GM12878 (cell line): Measurements from ENCODE around the gene PLEKHA5. TPM values are rescaled to one million over a fixed set of nuclear protein-coding genes. Genes with fewer than 3 reads are reported as not detected.

Experiments
- ATAC-seq: fragments of 200-7000 bp; cut with Tn5 transposase; 3 replicates; pipeline ENCODE4 v1.9.1; 2020; ENCODE audit warnings: mild to moderate bottlenecking, moderate library complexity
- BruUV-seq: library from RNA; stranded (reverse); fragments of 400-500 nt; replicated peaks from 2 replicates; lab custom pipeline; 2021; lab: Mats Ljungman, UMichigan
- CTCF ChIA-PET: fragments of 300-600 bp; sonication (Branson Sonifier 250); formaldehyde crosslinking; extraction: SDS; loops from one replicate; lab custom pipeline; 2021; ENCODE audit warnings: inconsistent platforms; lab: Yijun Ruan, JAX
- POLR2A ChIA-PET: fragments of 350-600 bp; formaldehyde crosslinking; extraction: SDS; loops from one replicate; lab custom pipeline; 2021; ENCODE audit warnings: inconsistent platforms; lab: Charles Lee
- RAD21 ChIA-PET: fragments of 300-600 bp; sonication (Branson Sonifier 250); formaldehyde crosslinking; loops from one replicate; lab custom pipeline; 2023; ENCODE audit warnings: antibody characterized with exemption; ENCODE audit not compliant: unreplicated experiment; lab: Charles Lee
- SMC1A ChIA-PET: fragments of 300-600 bp; sonication (Branson Sonifier 250); formaldehyde crosslinking; loops from one replicate; lab custom pipeline; 2023; ENCODE audit not compliant: unreplicated experiment, uncharacterized antibody; lab: Charles Lee
- DNase-seq: peaks from one replicate; pipeline ENCODE4 v3.0.0-alpha.2; 2011; ENCODE audit warnings: low read depth, low spot score
- FAIRE-seq: peaks from 3 replicates; lab custom pipeline; 2011; peaks lifted over from hg19 to GRCh38; lab: Jason Lieb, UNC
- H2AFZ ChIP-seq: 2 replicates; pipeline ENCODE4 v1.6.0; 2011; ENCODE audit warnings: low read depth, low read length, control low read depth; ENCODE audit not compliant: control insufficient read depth
- H3K27ac ChIP-seq: 2 replicates; pipeline ENCODE4 v1.5.1; 2011; ENCODE audit warnings: control low read depth; ENCODE audit not compliant: control insufficient read depth, insufficient read depth
- H3K27me3 ChIP-seq, 2 experiments: replicated peaks in 1 of 2; 2 replicates each; pipeline versions ENCODE4 v1.6.0 to v1.6.1; 2011; ENCODE audit warnings: low read length in 1 of 2; ENCODE audit not compliant: control insufficient read depth in 2 of 2, insufficient read depth in 2 of 2
- H3K36me3 ChIP-seq, 2 experiments: 2 replicates each; pipeline ENCODE4 v1.5.1; 2011; ENCODE audit warnings: low read length in 1 of 2; ENCODE audit not compliant: control insufficient read depth in 2 of 2, insufficient read depth in 2 of 2
- H3K4me1 ChIP-seq: 2 replicates; pipeline ENCODE4 v1.6.1; 2011; ENCODE audit warnings: mild to moderate bottlenecking, low read length, moderate library complexity, mixed read lengths; ENCODE audit not compliant: control insufficient read depth, insufficient read depth
- H3K4me2 ChIP-seq: 2 replicates; pipeline ENCODE4 v1.6.0; 2011; ENCODE audit warnings: control low read depth; ENCODE audit not compliant: control insufficient read depth, insufficient read depth
- H3K4me3 ChIP-seq: fragments of 200-600 bp; sonication (generic); 2 replicates; pipeline ENCODE4 v1.5.1; 2016
- H3K79me2 ChIP-seq: 2 replicates; pipeline ENCODE4 v1.6.0; 2011; ENCODE audit warnings: low read length; ENCODE audit not compliant: control insufficient read depth, insufficient read depth
- H3K9ac ChIP-seq: 2 replicates; pipeline ENCODE4 v1.8.0; 2011; ENCODE audit warnings: low read length, control low read depth, mixed read lengths; ENCODE audit not compliant: control insufficient read depth, insufficient read depth
- H3K9me3 ChIP-seq: replicated peaks from 3 replicates; pipeline ENCODE4 v1.5.1; 2011; ENCODE audit warnings: mild to moderate bottlenecking, low read length; ENCODE audit not compliant: control insufficient read depth, insufficient read depth
- H4K20me1 ChIP-seq: 2 replicates; pipeline ENCODE4 v1.6.0; 2011; ENCODE audit not compliant: control insufficient read depth, insufficient read depth
- ASH2L ChIP-seq: fragments of 300-600, 200-600 bp; sonication (generic); IDR thresholded peaks from 2 replicates; pipeline ENCODE4 v1.6.1; 2017; ENCODE audit warnings: low read depth, mild to moderate bottlenecking, borderline replicate concordance
- FOS ChIP-seq: IDR thresholded peaks from 3 replicates; pipeline ENCODE4 v1.6.1; 2011; ENCODE audit warnings: borderline replicate concordance; ENCODE audit not compliant: insufficient read length; ENCODE audit errors: extremely low read depth
- PAX8 ChIP-seq: fragments of 450-650 bp; IDR thresholded peaks from 2 replicates; pipeline ENCODE4 v1.6.1; 2017; ENCODE audit warnings: mild to moderate bottlenecking, moderate library complexity
- RBBP5 ChIP-seq: fragments of 200-600 bp; sonication (generic); conservative IDR thresholded peaks from 2 replicates; pipeline ENCODE4 v1.6.1; 2016
- REST ChIP-seq: IDR thresholded peaks from 2 replicates; pipeline ENCODE4 v1.6.1; 2012; ENCODE audit warnings: mild to moderate bottlenecking, low read depth, low read length
- SRF ChIP-seq, 2 experiments: IDR thresholded peaks; 2 replicates each; pipeline ENCODE4 v1.6.1; 2011; ENCODE audit warnings: low read depth in 2 of 2, low read length in 2 of 2, mild to moderate bottlenecking in 1 of 2, moderate library complexity in 1 of 2
- ZNF24 ChIP-seq: fragments of 450-650 bp; IDR thresholded peaks from 2 replicates; pipeline ENCODE4 v1.6.1; 2017; ENCODE audit warnings: antibody characterized with exemption, mild to moderate bottlenecking
- in situ Hi-C: fragments of 300-500 bp; cut with MboI; formaldehyde crosslinking; loops from 9 replicates; pipeline ENCODE4 v1.14.3; 2018; ENCODE audit warnings: mixed read lengths
- intact Hi-C: fragments of 100-400 bp; cut with micrococcal nuclease; formaldehyde crosslinking; loops from one replicate; pipeline ENCODE4 v1.14.2; 2022; ENCODE audit not compliant: unreplicated experiment
- polyA plus RNA-seq, 11 experiments: library from polyadenylated mRNA; depleted of rRNA in 4 of 11; unstranded in 6 of 11; stranded (reverse) in 5 of 11; fragments of >200 nt; fragmentation: Nextera tagmentation in 4 of 11; fragmentation: Illumina TruSeq in 1 of 11; extraction: Ambion mirVana in 4 of 11; extraction: Trizol in 1 of 11; gene quantifications; 1 replicate in 1 of 11; 2 replicates in 10 of 11; pipeline versions ENCODE4 v1.2.1 to v1.2.3, GENCODE V29; 2011 to 2016; ENCODE audit warnings: inconsistent platforms in 2 of 11, missing spikeins in 2 of 11, low read depth in 1 of 11
- total RNA-seq, 4 experiments: library from RNA; depleted of rRNA in 3 of 4; stranded (reverse); fragments of >200 nt in 3 of 4; fragmentation: Illumina TruSeq in 1 of 4; extraction: Trizol in 1 of 4; gene quantifications; 2 replicates each; pipeline versions ENCODE4 v1.2.1 to v1.2.3, GENCODE V29; 2013 to 2021
- TF ChIP-seq, protein P1 (sequence below): IDR thresholded peaks from 2 replicates; pipeline ENCODE4 v1.6.1; 2011; ENCODE audit warnings: low read depth, mild to moderate bottlenecking, low read length, moderate library complexity, borderline replicate concordance; ENCODE audit errors: extremely low read depth

The PLEKHA5 gene
- total and polyA plus RNA-seq, 10 of the 15 experiments (the other 5 are each of a cell fraction or from before 2014, with no cell fraction given): 0.09 to 0.33 (median 0.18) TPM; not detected in 3

GRCh38 chr12:19230896-19231295 is 101.4 kb downstream of the PLEKHA5 start:
- ChIA-PET SMC1A (no interaction called here), RAD21 (no interaction called here)
- Histone ChIP-seq H4K20me1 (no peaks in the 10 kb centered on the region), H2AFZ (no peak overlapping the region), H3K4me2 (no peak overlapping the region), H3K27ac (no peak overlapping the region), H3K27me3 (no peaks in the 10 kb centered on the region), H3K9me3 (no peaks in the 10 kb centered on the region), H3K4me1 (no peaks in the 10 kb centered on the region), H3K4me3 (no peak overlapping the region), H3K36me3 (no peaks in the 10 kb centered on the region)
- DNase-seq (no peak), ATAC-seq (no peak), FAIRE-seq (no peak)
- in situ Hi-C loops: no loop called here
- TF ChIP-seq RBBP5: no peak
- TF ChIP-seq ASH2L: no peak
- no peak for TF ChIP-seq ZNF24
- TF ChIP-seq, protein P1, sequence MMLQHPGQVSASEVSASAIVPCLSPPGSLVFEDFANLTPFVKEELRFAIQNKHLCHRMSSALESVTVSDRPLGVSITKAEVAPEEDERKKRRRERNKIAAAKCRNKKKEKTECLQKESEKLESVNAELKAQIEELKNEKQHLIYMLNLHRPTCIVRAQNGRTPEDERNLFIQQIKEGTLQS: no peak
- TF ChIP-seq PAX8: no peak
- TF ChIP-seq REST: no peak
- TF ChIP-seq FOS: no peak
- no peak for TF ChIP-seq SRF (IDR thresholded peaks at IDR 0.05; ENCODE audit: low read depth in 2 of 2, low read length in 2 of 2)
- TF ChIP-seq, all 136 proteins: peak for 0
- H3K79me2 ChIP-seq: no peaks in the 10 kb centered on the region
- ChIA-PET CTCF (no interaction called here), POLR2A (no interaction called here)
- intact Hi-C loops: no loop called here
- no peak overlapping the region for H3K9ac ChIP-seq
- no TSS peak for BruUV-seq
